KMS-11 (cell line): ENCODE results near the gene AGXT2.

Source experiments
- H2AFZ ChIP-seq: fragments of 200-600 bp; sonication (generic); 2 replicates; pipeline ENCODE4 v1.6.1; 2016; ENCODE audit warnings: antibody characterized with exemption, mixed run types, low read depth
- H3K27ac ChIP-seq: fragments of 200-600 bp; sonication (generic); 2 replicates; pipeline ENCODE4 v1.6.1; 2016; ENCODE audit warnings: mild to moderate bottlenecking, mixed run types
- H3K27me3 ChIP-seq: fragments of 200-600 bp; sonication (generic); 2 replicates; pipeline ENCODE4 v1.6.1; 2017; ENCODE audit warnings: mild to moderate bottlenecking, low read depth, mixed run types, moderate library complexity; ENCODE audit not compliant: insufficient read depth
- H3K36me3 ChIP-seq: fragments of 200-600 bp; sonication (generic); 2 replicates; pipeline ENCODE4 v1.6.1; 2017; ENCODE audit warnings: mild to moderate bottlenecking, mixed run types; ENCODE audit not compliant: insufficient read depth
- H3K4me1 ChIP-seq: fragments of 200-600 bp; sonication (generic); 2 replicates; pipeline ENCODE4 v1.6.1; 2016; ENCODE audit warnings: mild to moderate bottlenecking, low read depth, mixed run types; ENCODE audit not compliant: poor library complexity, severe bottlenecking
- H3K4me2 ChIP-seq: fragments of 200-600 bp; sonication (generic); 2 replicates; pipeline ENCODE4 v1.7.0; 2016; ENCODE audit warnings: mild to moderate bottlenecking, mixed run types
- H3K4me3 ChIP-seq: fragments of 200-600 bp; sonication (generic); IDR thresholded peaks from 2 replicates; pipeline ENCODE4 v1.6.1; 2017; ENCODE audit warnings: low read depth, low read length, mixed read lengths; ENCODE audit not compliant: insufficient read depth
- H3K79me2 ChIP-seq: fragments of 200-600 bp; sonication (generic); 2 replicates; pipeline ENCODE4 v1.6.1; 2016; ENCODE audit warnings: low read depth, mixed run types; ENCODE audit not compliant: insufficient read depth
- H3K9ac ChIP-seq: fragments of 200-600 bp; sonication (generic); 2 replicates; pipeline ENCODE4 v1.6.1; 2016; ENCODE audit warnings: mild to moderate bottlenecking, mixed run types
- H4K20me1 ChIP-seq: fragments of 200-600 bp; sonication (generic); 2 replicates; pipeline ENCODE4 v1.6.1; 2016; ENCODE audit warnings: mild to moderate bottlenecking, mixed run types; ENCODE audit not compliant: insufficient read depth
- TF ChIP-seq, protein P1 (sequence below): fragments of 200-600 bp; sonication (generic); conservative IDR thresholded peaks from 2 replicates; pipeline ENCODE4 v1.6.1; 2017; ENCODE audit warnings: low read depth, mild to moderate bottlenecking, antibody characterized with exemption, low read length, moderate library complexity, mixed read lengths

AGXT2 gene

DNA sequence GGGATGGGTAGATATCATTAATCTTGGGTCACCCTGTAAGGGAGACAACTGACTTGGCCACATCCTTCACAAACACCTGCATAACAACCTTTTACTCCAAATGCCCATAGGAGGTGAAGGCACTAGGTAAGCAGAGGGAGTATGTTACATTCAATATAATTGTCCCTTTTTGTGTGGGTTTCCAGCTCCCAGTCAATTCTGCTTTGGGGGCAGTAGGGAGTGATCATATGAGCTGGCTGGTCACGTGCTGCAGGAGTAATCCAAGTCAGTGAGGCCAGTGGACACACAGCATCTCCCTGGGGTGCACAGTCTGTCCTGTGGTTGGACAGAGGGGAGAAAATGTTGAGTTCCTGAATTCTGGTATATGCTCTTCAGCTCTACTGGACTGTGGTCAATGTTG is 1.2 kb upstream of the AGXT2 start:
- Histone ChIP-seq H3K79me2 (no peaks in the 10 kb centered on the region), H3K4me2 (no peak overlapping the region), H2AFZ (no peak overlapping the region), H3K36me3 (no peaks in the 10 kb centered on the region), H3K9ac (no peak overlapping the region), H3K27me3 (no peaks in the 10 kb centered on the region), H3K27ac (no peak overlapping the region), H3K4me3 (no peak overlapping the region), H4K20me1 (no peaks in the 10 kb centered on the region), H3K4me1 (no peaks in the 10 kb centered on the region)
- TF ChIP-seq, protein P1, sequence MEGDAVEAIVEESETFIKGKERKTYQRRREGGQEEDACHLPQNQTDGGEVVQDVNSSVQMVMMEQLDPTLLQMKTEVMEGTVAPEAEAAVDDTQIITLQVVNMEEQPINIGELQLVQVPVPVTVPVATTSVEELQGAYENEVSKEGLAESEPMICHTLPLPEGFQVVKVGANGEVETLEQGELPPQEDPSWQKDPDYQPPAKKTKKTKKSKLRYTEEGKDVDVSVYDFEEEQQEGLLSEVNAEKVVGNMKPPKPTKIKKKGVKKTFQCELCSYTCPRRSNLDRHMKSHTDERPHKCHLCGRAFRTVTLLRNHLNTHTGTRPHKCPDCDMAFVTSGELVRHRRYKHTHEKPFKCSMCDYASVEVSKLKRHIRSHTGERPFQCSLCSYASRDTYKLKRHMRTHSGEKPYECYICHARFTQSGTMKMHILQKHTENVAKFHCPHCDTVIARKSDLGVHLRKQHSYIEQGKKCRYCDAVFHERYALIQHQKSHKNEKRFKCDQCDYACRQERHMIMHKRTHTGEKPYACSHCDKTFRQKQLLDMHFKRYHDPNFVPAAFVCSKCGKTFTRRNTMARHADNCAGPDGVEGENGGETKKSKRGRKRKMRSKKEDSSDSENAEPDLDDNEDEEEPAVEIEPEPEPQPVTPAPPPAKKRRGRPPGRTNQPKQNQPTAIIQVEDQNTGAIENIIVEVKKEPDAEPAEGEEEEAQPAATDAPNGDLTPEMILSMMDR: no peak

GRCh38 chr5:35046774-35047173 is 975 bp downstream of the AGXT2 start:
- Histone ChIP-seq H3K4me2 (no peak overlapping the region), H3K4me3 (no peak overlapping the region), H3K9ac (no peak overlapping the region), H3K79me2 (no peaks in the 10 kb centered on the region), H3K27ac (no peak overlapping the region), H4K20me1 (no peaks in the 10 kb centered on the region), H3K36me3 (no peaks in the 10 kb centered on the region), H3K27me3 (no peaks in the 10 kb centered on the region), H2AFZ (no peak overlapping the region), H3K4me1 (no peaks in the 10 kb centered on the region)
- TF ChIP-seq, protein P1: no peak

- H2AFZ ChIP-seq: no peak overlapping the region
- H3K79me2 ChIP-seq: no peaks in the 10 kb centered on the region
- TF ChIP-seq, protein P1: no peak
- H3K4me1 ChIP-seq: no peaks in the 10 kb centered on the region
- no peak overlapping the region for H3K4me3 ChIP-seq
- H4K20me1 ChIP-seq: no peaks in the 10 kb centered on the region
- no peak overlapping the region for H3K27ac ChIP-seq
- no peak overlapping the region for H3K4me2 ChIP-seq
- no peak overlapping the region for H3K9ac ChIP-seq
- no peaks in the 10 kb centered on the region for H3K27me3 ChIP-seq
- no peaks in the 10 kb centered on the region for H3K36me3 ChIP-seq
Measured at GRCh38 chr5:35045280-35045679, 2.5 kb downstream of the AGXT2 start.

GRCh38 chr5:35044649-35045048 is 3.1 kb downstream of the AGXT2 start:
- Histone ChIP-seq H3K27ac (no peak overlapping the region), H3K4me3 (no peak overlapping the region), H3K36me3 (no peaks in the 10 kb centered on the region), H4K20me1 (no peaks in the 10 kb centered on the region), H3K27me3 (no peaks in the 10 kb centered on the region), H2AFZ (no peak overlapping the region), H3K4me2 (no peak overlapping the region), H3K9ac (no peak overlapping the region), H3K79me2 (no peaks in the 10 kb centered on the region), H3K4me1 (no peaks in the 10 kb centered on the region)
- TF ChIP-seq, protein P1: no peak
